ENCODE data around the gene FADS2. TPM values are rescaled to one million over a fixed set of nuclear protein-coding genes. Genes with fewer than 3 reads are reported as not detected.

Gene FADS2
- total RNA-seq, 1 experiment from 2014 or later = 1,097 TPM

DNA sequence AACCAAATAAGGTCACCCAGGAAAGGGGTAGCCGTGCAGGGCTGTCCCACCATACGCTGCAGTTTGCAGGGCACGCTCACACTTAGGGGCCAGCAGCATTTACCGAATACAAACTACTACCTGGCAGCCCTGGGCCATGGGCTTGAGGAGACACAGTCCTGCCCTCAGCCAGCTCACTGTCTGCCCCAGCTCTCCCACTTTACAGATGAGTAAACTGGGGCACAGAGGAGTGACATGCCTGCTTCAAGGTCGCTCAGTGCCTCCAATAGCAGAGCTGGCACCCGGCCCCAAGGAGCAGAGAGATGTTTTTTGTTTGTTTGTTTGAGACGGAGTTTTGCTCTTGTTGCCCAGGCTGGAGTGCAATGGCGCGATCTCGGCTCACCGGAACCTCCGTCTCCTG is 60.5 kb downstream of the FADS2 start:
- intact Hi-C loops (cut with micrococcal nuclease; ENCODE audit: unreplicated experiment) = no loop called here
- H3K4me3 ChIP-seq (ENCODE audit: low read depth, low read length, poor library complexity, severe bottlenecking) = no peak overlapping the region
- H3K27ac ChIP-seq (ENCODE audit: low read depth, low read length, poor library complexity, severe bottlenecking) = no peak overlapping the region
- ChIA-PET CTCF (no interaction called here), POLR2A (ENCODE audit: low non-redundant PET) (no interaction called here)
- no peak for DNase-seq (ENCODE audit: low spot score)
- H3K36me3 ChIP-seq (ENCODE audit: insufficient read depth, low read length, poor library complexity, severe bottlenecking) = no peaks in the 10 kb centered on the region
- BruUV-seq (replicated peaks) = no TSS peak
- TF ChIP-seq, protein P1, sequence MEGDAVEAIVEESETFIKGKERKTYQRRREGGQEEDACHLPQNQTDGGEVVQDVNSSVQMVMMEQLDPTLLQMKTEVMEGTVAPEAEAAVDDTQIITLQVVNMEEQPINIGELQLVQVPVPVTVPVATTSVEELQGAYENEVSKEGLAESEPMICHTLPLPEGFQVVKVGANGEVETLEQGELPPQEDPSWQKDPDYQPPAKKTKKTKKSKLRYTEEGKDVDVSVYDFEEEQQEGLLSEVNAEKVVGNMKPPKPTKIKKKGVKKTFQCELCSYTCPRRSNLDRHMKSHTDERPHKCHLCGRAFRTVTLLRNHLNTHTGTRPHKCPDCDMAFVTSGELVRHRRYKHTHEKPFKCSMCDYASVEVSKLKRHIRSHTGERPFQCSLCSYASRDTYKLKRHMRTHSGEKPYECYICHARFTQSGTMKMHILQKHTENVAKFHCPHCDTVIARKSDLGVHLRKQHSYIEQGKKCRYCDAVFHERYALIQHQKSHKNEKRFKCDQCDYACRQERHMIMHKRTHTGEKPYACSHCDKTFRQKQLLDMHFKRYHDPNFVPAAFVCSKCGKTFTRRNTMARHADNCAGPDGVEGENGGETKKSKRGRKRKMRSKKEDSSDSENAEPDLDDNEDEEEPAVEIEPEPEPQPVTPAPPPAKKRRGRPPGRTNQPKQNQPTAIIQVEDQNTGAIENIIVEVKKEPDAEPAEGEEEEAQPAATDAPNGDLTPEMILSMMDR (conservative IDR thresholded peaks at IDR 0.05; ENCODE audit: low read depth, low read length) = no peak
- TF ChIP-seq EZH2 (IDR thresholded peaks at IDR 0.05; ENCODE audit: borderline replicate concordance, low read depth, low read length, poor library complexity, severe bottlenecking) = no peak
- H3K4me1 ChIP-seq (ENCODE audit: insufficient read depth, low read length, poor library complexity, severe bottlenecking) = peaks cover 6% of the 10 kb centered on the region
- no peaks in the 10 kb centered on the region for H3K27me3 ChIP-seq (replicated peaks; ENCODE audit: insufficient read depth, low read depth, low read length, poor library complexity)
- no peaks in the 10 kb centered on the region for H3K9me3 ChIP-seq (ENCODE audit: low read depth, low read length, poor library complexity, severe bottlenecking)

DNA sequence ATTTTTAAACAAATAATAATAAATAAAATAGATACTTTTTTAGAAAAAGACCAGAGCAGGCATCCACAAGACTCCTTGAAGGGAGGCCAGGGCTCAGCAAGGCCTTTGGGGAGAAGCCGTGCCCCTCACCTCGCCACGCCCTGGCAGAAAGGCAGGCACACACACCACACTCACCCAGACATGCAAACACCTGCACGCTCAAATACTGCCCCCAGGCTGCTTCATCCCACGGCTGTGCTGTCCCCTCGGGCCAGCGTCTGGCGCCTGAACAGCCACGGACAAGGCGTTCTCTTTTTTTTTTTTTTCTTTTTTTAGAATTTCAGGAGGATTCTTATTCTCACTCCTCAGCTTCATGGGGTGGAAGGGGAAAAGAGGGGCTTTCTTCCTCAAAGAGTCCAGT is 61.7 kb downstream of the FADS2 start:
- no peaks in the 10 kb centered on the region for H3K27me3 ChIP-seq (replicated peaks; ENCODE audit: insufficient read depth, low read depth, low read length, poor library complexity)
- TSS peak; percentile 35 for BruUV-seq (replicated peaks)
- H3K4me1 ChIP-seq (ENCODE audit: insufficient read depth, low read length, poor library complexity, severe bottlenecking) = peaks cover 6% of the 10 kb centered on the region
- no peak overlapping the region for H3K27ac ChIP-seq (ENCODE audit: low read depth, low read length, poor library complexity, severe bottlenecking)
- CTCF ChIA-PET = interaction anchor here (0.6 kb wide), 1 partner anchor 11 kb away, joined by 3 read pairs; no protein-coding TSS in a partner anchor
- H3K4me3 ChIP-seq (ENCODE audit: low read depth, low read length, poor library complexity, severe bottlenecking) = peak overlapping the region; percentile 80
- no peak for DNase-seq (ENCODE audit: low spot score)
- POLR2A ChIA-PET (ENCODE audit: low non-redundant PET) = no interaction called here
- no peaks in the 10 kb centered on the region for H3K9me3 ChIP-seq (ENCODE audit: low read depth, low read length, poor library complexity, severe bottlenecking)
- TF ChIP-seq EZH2 (IDR thresholded peaks at IDR 0.05; ENCODE audit: borderline replicate concordance, low read depth, low read length, poor library complexity, severe bottlenecking) = no peak
- TF ChIP-seq, protein P1 (conservative IDR thresholded peaks at IDR 0.05; ENCODE audit: low read depth, low read length) = no peak
- no peaks in the 10 kb centered on the region for H3K36me3 ChIP-seq (ENCODE audit: insufficient read depth, low read length, poor library complexity, severe bottlenecking)
- intact Hi-C loops (cut with micrococcal nuclease; ENCODE audit: unreplicated experiment) = no loop called here

DNA sequence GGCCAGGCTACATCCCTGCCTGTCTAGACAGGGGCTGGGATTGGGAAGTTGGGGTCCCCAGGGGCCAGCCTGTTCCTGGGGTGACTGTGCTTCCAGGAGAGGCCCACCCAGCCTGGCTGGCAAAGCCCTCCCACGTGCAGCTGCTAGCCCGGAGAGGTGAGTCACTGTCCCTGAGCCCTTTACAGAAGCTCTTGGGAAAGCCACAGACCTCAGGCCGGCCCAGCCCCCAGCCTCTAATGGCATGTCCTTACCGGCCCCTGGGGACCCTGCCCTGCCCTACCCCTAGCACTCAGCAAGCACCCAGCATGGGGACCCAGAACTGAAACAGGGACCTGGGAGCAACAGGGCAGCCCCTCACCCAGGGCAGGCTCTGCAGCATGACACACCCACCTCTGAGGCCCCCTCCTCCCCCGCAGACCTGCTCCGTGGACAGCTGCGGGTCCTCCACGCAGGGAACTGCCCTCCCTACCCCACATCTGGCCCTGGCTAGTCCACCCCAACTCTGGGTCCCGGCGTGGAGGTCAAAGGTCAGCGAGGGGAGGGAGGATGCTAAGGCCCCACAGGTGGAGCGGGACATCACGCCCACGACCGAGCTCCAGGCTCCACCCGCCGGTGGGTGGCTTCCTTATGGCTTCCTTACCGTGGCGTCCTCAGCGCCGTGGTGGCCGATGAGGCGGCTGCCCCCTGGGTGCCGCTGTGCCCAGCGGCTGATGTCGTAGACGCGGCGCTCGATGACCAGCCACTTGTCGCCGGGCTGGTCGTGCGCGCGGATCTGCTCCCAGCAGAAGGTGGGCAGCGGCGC is 62.6 kb downstream of the FADS2 start:
- no peak for DNase-seq (ENCODE audit: low spot score)
- TF ChIP-seq, protein P1 (conservative IDR thresholded peaks at IDR 0.05; ENCODE audit: low read depth, low read length) = 0 out of 2 replicates have a peak, but pooled peaks have one; percentile 22
- TF ChIP-seq EZH2 (IDR thresholded peaks at IDR 0.05; ENCODE audit: borderline replicate concordance, low read depth, low read length, poor library complexity, severe bottlenecking) = no peak
- Histone ChIP-seq H3K27me3 (replicated peaks; ENCODE audit: insufficient read depth, low read depth, low read length, poor library complexity) (no peaks in the 10 kb centered on the region), H3K27ac (ENCODE audit: low read depth, low read length, poor library complexity, severe bottlenecking) (peak overlapping the region; percentile 66), H3K4me1 (ENCODE audit: insufficient read depth, low read length, poor library complexity, severe bottlenecking) (peaks cover 6% of the 10 kb centered on the region), H3K4me3 (ENCODE audit: low read depth, low read length, poor library complexity, severe bottlenecking) (peak overlapping the region; percentile 80), H3K36me3 (ENCODE audit: insufficient read depth, low read length, poor library complexity, severe bottlenecking) (no peaks in the 10 kb centered on the region), H3K9me3 (ENCODE audit: low read depth, low read length, poor library complexity, severe bottlenecking) (no peaks in the 10 kb centered on the region)
- no TSS peak for BruUV-seq (replicated peaks)
- intact Hi-C loops (cut with micrococcal nuclease; ENCODE audit: unreplicated experiment) = no loop called here
- CTCF ChIA-PET = interaction anchor here (0.6 kb wide), 2 partner anchors 12 to 94 kb away, joined by 3 read pairs; no protein-coding TSS in a partner anchor
- POLR2A ChIA-PET (ENCODE audit: low non-redundant PET) = interaction anchor here (0.6 kb wide), 1 partner anchor 528 kb away, joined by 3 read pairs; the partner anchor contains the start of gene SCGB1A1

All from A673 (cell line).